Measurements from ENCODE around the gene OR9I1.

- TF ChIP-seq POLR2A (IDR thresholded peaks at IDR 0.05) = no peak
- no peak for TF ChIP-seq CTCF (IDR thresholded peaks at IDR 0.05)
- TF ChIP-seq EP300 (IDR thresholded peaks at IDR 0.05) = no peak
Observed at GRCh38 chr11:58075781-58076180, 49.5 kb downstream of the OR9I1 start.
